H9 (cell line): ENCODE measurements around the gene RIIAD1. TPM values are rescaled to one million over a fixed set of nuclear protein-coding genes. Genes with fewer than 3 reads are reported as not detected.

Source experiments
- DNase-seq: peaks from one replicate; pipeline ENCODE4 v3.0.0-alpha.2; 2017
- H2AFZ ChIP-seq: one replicate; pipeline ENCODE4 v1.6.1; 2013; ENCODE audit warnings: mild to moderate bottlenecking, low read length, control low read depth, moderate library complexity
- H2AK5ac ChIP-seq: 2 replicates; pipeline ENCODE4 v1.6.1; 2013; ENCODE audit warnings: low read length, control low read depth, mixed read lengths; ENCODE audit not compliant: insufficient read length
- H2BK120ac ChIP-seq: one replicate; pipeline ENCODE4 v1.6.1; 2013; ENCODE audit warnings: low read depth, mild to moderate bottlenecking, low read length, control low read depth, inconsistent platforms; ENCODE audit not compliant: poor library complexity, severe bottlenecking
- H2BK12ac ChIP-seq: 2 replicates; pipeline ENCODE4 v1.6.1; 2013; ENCODE audit warnings: low read length, control low read depth, mixed read lengths, low read depth; ENCODE audit not compliant: insufficient read length
- H2BK15ac ChIP-seq: 2 replicates; pipeline ENCODE4 v1.6.1; 2013; ENCODE audit warnings: low read depth, low read length, control low read depth
- H2BK20ac ChIP-seq: one replicate; pipeline ENCODE4 v1.6.1; 2013; ENCODE audit warnings: low read depth, mild to moderate bottlenecking, low read length, control low read depth, inconsistent platforms; ENCODE audit not compliant: poor library complexity, severe bottlenecking
- H2BK5ac ChIP-seq: 2 replicates; pipeline ENCODE4 v1.6.1; 2013; ENCODE audit warnings: low read length, control low read depth, mixed read lengths; ENCODE audit not compliant: insufficient read length
- H3K14ac ChIP-seq: 2 replicates; pipeline ENCODE4 v1.6.1; 2013; ENCODE audit warnings: low read length, control low read depth; ENCODE audit not compliant: insufficient read depth
- H3K18ac ChIP-seq: 2 replicates; pipeline ENCODE4 v1.6.1; 2013; ENCODE audit warnings: low read depth, mild to moderate bottlenecking, mixed read lengths, low read length, control low read depth; ENCODE audit not compliant: insufficient read length
- H3K23ac ChIP-seq: 2 replicates; pipeline ENCODE4 v1.6.1; 2013; ENCODE audit warnings: low read length, control low read depth, mixed read lengths, low read depth; ENCODE audit not compliant: insufficient read length
- H3K23me2 ChIP-seq: 2 replicates; pipeline ENCODE4 v1.6.1; 2013; ENCODE audit warnings: low read depth, mild to moderate bottlenecking, mixed read lengths, low read length, control low read depth; ENCODE audit not compliant: insufficient read length, poor library complexity, severe bottlenecking
- H3K27ac ChIP-seq: 2 replicates; pipeline ENCODE4 v1.5.1; 2013; ENCODE audit warnings: low read length, control low read depth, mixed read lengths, low read depth; ENCODE audit not compliant: insufficient read length
- H3K27me3 ChIP-seq: 2 replicates; pipeline ENCODE4 v1.6.1; 2013; ENCODE audit warnings: low read length, control low read depth, inconsistent platforms; ENCODE audit not compliant: insufficient read depth
- H3K4ac ChIP-seq: 2 replicates; pipeline ENCODE4 v1.6.1; 2013; ENCODE audit warnings: low read depth, mild to moderate bottlenecking, control low read depth, inconsistent platforms, low read length, moderate library complexity
- H3K4me1 ChIP-seq: 2 replicates; pipeline ENCODE4 v1.6.1; 2013; ENCODE audit warnings: low read length, control low read depth, inconsistent platforms; ENCODE audit not compliant: insufficient read depth
- H3K4me2 ChIP-seq: 2 replicates; pipeline ENCODE4 v1.6.1; 2013; ENCODE audit warnings: low read length, control low read depth, mixed read lengths; ENCODE audit not compliant: insufficient read length, insufficient read depth
- H3K56ac ChIP-seq: 2 replicates; pipeline ENCODE4 v1.6.1; 2013; ENCODE audit warnings: low read depth, mild to moderate bottlenecking, mixed read lengths, low read length, control low read depth; ENCODE audit not compliant: insufficient read length
- H3K79me1 ChIP-seq: 2 replicates; pipeline ENCODE4 v1.6.1; 2013; ENCODE audit warnings: low read depth, mild to moderate bottlenecking, moderate library complexity, low read length, control low read depth, inconsistent platforms; ENCODE audit not compliant: insufficient read depth, poor library complexity, severe bottlenecking
- H3K79me2 ChIP-seq: 2 replicates; pipeline ENCODE4 v1.6.1; 2013; ENCODE audit warnings: low read length, control low read depth, inconsistent platforms; ENCODE audit not compliant: insufficient read depth
- H3K9ac ChIP-seq: 2 replicates; pipeline ENCODE4 v1.6.1; 2013; ENCODE audit warnings: low read length, control low read depth, mixed read lengths; ENCODE audit not compliant: insufficient read length; ENCODE audit errors: extremely low read depth
- H3K9me3 ChIP-seq: one replicate; pipeline ENCODE4 v1.6.1; 2013; ENCODE audit warnings: low read depth, low read length, inconsistent platforms; ENCODE audit not compliant: control insufficient read depth
- H3T11ph ChIP-seq: one replicate; pipeline ENCODE4 v1.6.1; 2013; ENCODE audit warnings: mild to moderate bottlenecking, low read length, control low read depth, inconsistent platforms
- H4K20me1 ChIP-seq: one replicate; pipeline ENCODE4 v1.6.1; 2013; ENCODE audit not compliant: control insufficient read depth, insufficient read length, insufficient read depth
- H4K5ac ChIP-seq: 2 replicates; pipeline ENCODE4 v1.6.1; 2013; ENCODE audit warnings: low read depth, mild to moderate bottlenecking, mixed read lengths, low read length, control low read depth; ENCODE audit not compliant: insufficient read length
- H4K8ac ChIP-seq: replicated peaks from 2 replicates; pipeline ENCODE4 v1.6.1; 2013; ENCODE audit warnings: low read length, control low read depth, mixed read lengths, low read depth; ENCODE audit not compliant: insufficient read length
- H4K91ac ChIP-seq: 2 replicates; pipeline ENCODE4 v1.6.1; 2013; ENCODE audit warnings: low read depth, mild to moderate bottlenecking, moderate library complexity, mixed read lengths, low read length, control low read depth; ENCODE audit not compliant: insufficient read length
- H3K27ac Mint-ChIP-seq, 3 experiments: 2 replicates in 2 of 3; 3 replicates in 1 of 3; pipeline ENCODE4 v1.8.0; 2020 to 2021; ENCODE audit warnings: mixed read lengths in 3 of 3, mild to moderate bottlenecking in 1 of 3, moderate library complexity in 1 of 3
- H3K27me3 Mint-ChIP-seq: 2 replicates; pipeline ENCODE4 v1.8.0; 2021; ENCODE audit warnings: low read depth, mild to moderate bottlenecking, moderate library complexity, mixed read lengths
- H3K36me3 Mint-ChIP-seq, 3 experiments: 2 replicates in 2 of 3; 3 replicates in 1 of 3; pipeline ENCODE4 v1.8.0; 2020 to 2021; ENCODE audit warnings: low read depth in 3 of 3, mixed read lengths in 3 of 3; ENCODE audit not compliant: insufficient read depth in 1 of 3
- H3K4me1 Mint-ChIP-seq, 2 experiments: 2 replicates each; pipeline ENCODE4 v1.8.0; 2020; ENCODE audit warnings: mixed read lengths in 2 of 2
- H3K4me3 Mint-ChIP-seq, 2 experiments: 2 replicates in 1 of 2; 3 replicates in 1 of 2; pipeline ENCODE4 v1.8.0; 2020 to 2021; ENCODE audit warnings: mild to moderate bottlenecking in 2 of 2, mixed read lengths in 2 of 2, moderate library complexity in 1 of 2
- H3K9me3 Mint-ChIP-seq, 2 experiments: 2 replicates in 1 of 2; 3 replicates in 1 of 2; pipeline ENCODE4 v1.8.0; 2020; ENCODE audit warnings: mild to moderate bottlenecking in 2 of 2, mixed read lengths in 2 of 2, moderate library complexity in 1 of 2
- CTCF ChIP-seq: fragments of 200-600 bp; sonication (generic); conservative IDR thresholded peaks from 3 replicates; pipeline ENCODE4 v1.8.0; 2021; ENCODE audit warnings: antibody characterized with exemption, mild to moderate bottlenecking
- WGBS: extraction: QIAGEN DNeasy Blood & Tissue Kit; methylation state at CpG from one replicate; pipeline ENCODE4 v1.1.7; 2013; ENCODE audit warnings: missing lambda C conversion rate, low lambda C conversion rate, mixed read lengths; ENCODE audit not compliant: insufficient read length; ENCODE audit errors: extremely low coverage; 5-methylcytosine and 5-hydroxymethylcytosine counted together
- total RNA-seq: library from RNA; stranded (reverse); gene quantifications from 2 replicates; pipeline ENCODE4 v1.2.1, GENCODE V29; 2021

The RIIAD1 gene
- total RNA-seq, 1 experiment from 2014 or later = 1.4 TPM

GRCh38 chr1:151711951-151712350 is 9.4 kb upstream of the RIIAD1 start:
- no peak overlapping the region for H4K8ac ChIP-seq
- H3K9me3 ChIP-seq = no peaks in the 10 kb centered on the region
- no peaks in the 10 kb centered on the region for H3K79me2 ChIP-seq
- H2AK5ac ChIP-seq = no peak overlapping the region
- H2BK20ac ChIP-seq = no peak overlapping the region
- no peak overlapping the region for H3K9ac ChIP-seq
- no peak overlapping the region for H2BK12ac ChIP-seq
- H3K56ac ChIP-seq = no peak overlapping the region
- no peak overlapping the region for H3K23ac ChIP-seq
- no peak overlapping the region for H2AFZ ChIP-seq
- no peak overlapping the region for H3K4me2 ChIP-seq
- H4K91ac ChIP-seq = no peak overlapping the region
- H3K4ac ChIP-seq = no peak overlapping the region
- peaks cover 9% of the 10 kb centered on the region for H3K27me3 Mint-ChIP-seq
- H3K27ac ChIP-seq = no peak overlapping the region
- TF ChIP-seq CTCF = no peak
- no peaks in the 10 kb centered on the region; the same call in 1 of the 2 replicates for H3K27me3 ChIP-seq
- no peaks in the 10 kb centered on the region for H4K20me1 ChIP-seq
- H2BK120ac ChIP-seq = no peak overlapping the region
- no peak overlapping the region for H4K5ac ChIP-seq
- peaks cover 10% of the 10 kb centered on the region for H3K23me2 ChIP-seq
- 0 out of 2 replicates have a peak, but pooled peaks cover 4% of the 10 kb centered on the region for H3K4me1 ChIP-seq
- no peaks in the 10 kb centered on the region for H3K9me3 Mint-ChIP-seq
- H3K18ac ChIP-seq = no peak overlapping the region
- H3K27ac Mint-ChIP-seq = no peak overlapping the region
- DNase-seq = no peak
- H2BK5ac ChIP-seq = no peak overlapping the region
- peaks cover 31 to 39% of the 10 kb centered on the region in 2 experiments for H3K4me1 Mint-ChIP-seq
- no peak overlapping the region for H3K14ac ChIP-seq
- H3K79me1 ChIP-seq = no peaks in the 10 kb centered on the region
- no CpG with 5 or more reads among the region's 10 CpGs for WGBS
- H3T11ph ChIP-seq = no peak overlapping the region
- H2BK15ac ChIP-seq = no peak overlapping the region
- no peaks in the 10 kb centered on the region for H3K36me3 Mint-ChIP-seq
- H3K4me3 Mint-ChIP-seq = no peak overlapping the region
